IMR-90 (cell line): ENCODE data around the gene PLD1. TPM values are rescaled to one million over a fixed set of nuclear protein-coding genes. Genes with fewer than 3 reads are reported as not detected.

Experiments
- ATAC-seq: fragments of 200-7000 bp; cut with Tn5 transposase; 2 replicates; pipeline ENCODE4 v1.9.1; 2020; ENCODE audit warnings: low read depth, mild to moderate bottlenecking, moderate library complexity
- BruUV-seq: library from RNA; stranded (reverse); fragments of 400-500 nt; replicated peaks from 2 replicates; lab custom pipeline; 2021; lab: Mats Ljungman, UMichigan
- CTCF ChIA-PET: fragments of 300-600 bp; formaldehyde crosslinking; extraction: SDS; loops from one replicate; lab custom pipeline; 2021; ENCODE audit warnings: antibody characterized with exemption; lab: Yijun Ruan, JAX
- POLR2A ChIA-PET: fragments of 300-600 bp; sonication (Branson Sonifier 250); formaldehyde crosslinking; loops from one replicate; lab custom pipeline; 2022; ENCODE audit warnings: antibody characterized with exemption; ENCODE audit not compliant: unreplicated experiment; lab: Charles Lee
- DNase-seq: peaks from one replicate; pipeline ENCODE4 v3.0.0; 2013
- H2AFZ ChIP-seq: replicated peaks from 2 replicates; pipeline ENCODE3; 2013; ENCODE audit warnings: low read length, mild to moderate bottlenecking; ENCODE audit not compliant: poor library complexity
- H2AK5ac ChIP-seq: 2 replicates; pipeline ENCODE4 v1.6.1; 2013; ENCODE audit warnings: low read depth, low read length, inconsistent platforms
- H2AK9ac ChIP-seq: replicated peaks from 2 replicates; pipeline ENCODE3; 2013; ENCODE audit warnings: mild to moderate bottlenecking, low read depth, low read length, moderate library complexity; ENCODE audit not compliant: poor library complexity
- H2BK120ac ChIP-seq: 2 replicates; pipeline ENCODE4 v1.6.1; 2013; ENCODE audit warnings: low read depth, low read length, inconsistent platforms
- H2BK15ac ChIP-seq: 3 replicates; pipeline ENCODE4 v1.6.1; 2013; ENCODE audit warnings: low read depth, low read length, inconsistent platforms
- H2BK20ac ChIP-seq: 2 replicates; pipeline ENCODE4 v1.6.1; 2013; ENCODE audit warnings: low read depth, mild to moderate bottlenecking, inconsistent platforms, low read length, moderate library complexity
- H2BK5ac ChIP-seq: 2 replicates; pipeline ENCODE4 v1.6.1; 2013; ENCODE audit warnings: mild to moderate bottlenecking, low read depth, low read length, inconsistent platforms; ENCODE audit not compliant: poor library complexity, severe bottlenecking
- H3K14ac ChIP-seq: replicated peaks from 2 replicates; pipeline ENCODE4 v1.6.1; 2013; ENCODE audit warnings: low read depth, low read length, inconsistent platforms
- H3K18ac ChIP-seq: 2 replicates; pipeline ENCODE4 v1.6.1; 2013; ENCODE audit warnings: low read depth, low read length, control low read depth
- H3K23ac ChIP-seq: 2 replicates; pipeline ENCODE4 v1.6.1; 2013; ENCODE audit warnings: low read depth, low read length, inconsistent platforms
- H3K27ac ChIP-seq: 2 replicates; pipeline ENCODE4 v1.5.1; 2013; ENCODE audit warnings: mild to moderate bottlenecking, control low read depth, low read length; ENCODE audit not compliant: insufficient read depth
- H3K27me3 ChIP-seq: 2 replicates; pipeline ENCODE4 v1.6.1; 2013; ENCODE audit warnings: low read length; ENCODE audit not compliant: control insufficient read depth, insufficient read depth
- H3K36me3 ChIP-seq: 2 replicates; pipeline ENCODE4 v1.6.1; 2013; ENCODE audit warnings: low read length, mixed read lengths; ENCODE audit not compliant: control insufficient read depth, insufficient read depth
- H3K4ac ChIP-seq: 2 replicates; pipeline ENCODE4 v1.6.1; 2013; ENCODE audit warnings: low read depth, low read length, inconsistent platforms
- H3K4me1 ChIP-seq: 2 replicates; pipeline ENCODE4 v1.6.1; 2013; ENCODE audit warnings: low read length, mixed read lengths; ENCODE audit not compliant: control insufficient read depth, insufficient read depth
- H3K4me2 ChIP-seq: 2 replicates; pipeline ENCODE4 v1.6.1; 2013; ENCODE audit warnings: low read depth, mild to moderate bottlenecking, control low read depth, low read length, moderate library complexity
- H3K4me3 ChIP-seq: 2 replicates; pipeline ENCODE4 v1.5.1; 2013; ENCODE audit warnings: low read depth, mild to moderate bottlenecking, control low read depth, low read length, moderate library complexity; ENCODE audit not compliant: insufficient read depth
- H3K56ac ChIP-seq: 2 replicates; pipeline ENCODE4 v1.6.1; 2013; ENCODE audit warnings: low read length, inconsistent platforms; ENCODE audit not compliant: insufficient read depth; ENCODE audit errors: extremely low read depth
- H3K79me1 ChIP-seq, 2 experiments: 2 replicates each; pipeline ENCODE4 v1.6.1; 2013; ENCODE audit warnings: low read length in 2 of 2, inconsistent platforms in 1 of 2, low read depth in 1 of 2
- H3K9ac ChIP-seq: 2 replicates; pipeline ENCODE4 v1.6.1; 2013; ENCODE audit warnings: low read depth, low read length, control low read depth
- H3K9me1 ChIP-seq: 2 replicates; pipeline ENCODE4 v1.6.1; 2013; ENCODE audit warnings: low read length, inconsistent platforms; ENCODE audit not compliant: insufficient read depth
- H3K9me3 ChIP-seq: 2 replicates; pipeline ENCODE4 v1.6.1; 2013; ENCODE audit warnings: low read length; ENCODE audit not compliant: control insufficient read depth, insufficient read depth
- H4K20me1 ChIP-seq: 2 replicates; pipeline ENCODE4 v1.6.1; 2013; ENCODE audit warnings: low read length, inconsistent platforms; ENCODE audit not compliant: insufficient read depth
- H4K5ac ChIP-seq: 2 replicates; pipeline ENCODE4 v1.6.1; 2013; ENCODE audit warnings: mild to moderate bottlenecking, low read depth, low read length, control low read depth
- H4K8ac ChIP-seq, 2 experiments: 2 replicates each; pipeline ENCODE4 v1.6.1; 2013; ENCODE audit warnings: low read depth in 2 of 2, low read length in 2 of 2, control low read depth in 1 of 2, inconsistent platforms in 1 of 2
- H4K91ac ChIP-seq: 2 replicates; pipeline ENCODE4 v1.6.1; 2013; ENCODE audit warnings: low read depth, low read length, inconsistent platforms; ENCODE audit not compliant: insufficient read depth
- BHLHE40 ChIP-seq: fragments of 150-350 bp; IDR thresholded peaks from 2 replicates; pipeline ENCODE4 v1.6.1; 2016; ENCODE audit warnings: mild to moderate bottlenecking, low read depth, low read length
- FOS ChIP-seq: fragments of 150-350 bp; IDR thresholded peaks from 2 replicates; pipeline ENCODE4 v1.6.1; 2016; ENCODE audit warnings: low read depth, low read length
- RFX5 ChIP-seq: IDR thresholded peaks from 2 replicates; pipeline ENCODE4 v1.8.0; 2012; ENCODE audit warnings: low read depth, mild to moderate bottlenecking, low read length, moderate library complexity
- SMC3 ChIP-seq: fragments of 150-350 bp; IDR thresholded peaks from 2 replicates; pipeline ENCODE4 v1.6.1; 2016; ENCODE audit warnings: low read depth, mild to moderate bottlenecking, antibody characterized with exemption, low read length, moderate library complexity
- WGBS, 2 experiments: methylation state at CpG; one replicate each; pipeline versions ENCODE4 v1.1.5 to v1.1.7; 2013; ENCODE audit warnings: missing lambda C conversion rate in 2 of 2; ENCODE audit not compliant: insufficient read length in 1 of 2; ENCODE audit errors: extremely low coverage in 2 of 2; 5-methylcytosine and 5-hydroxymethylcytosine counted together
- dilution Hi-C: fragments of 300-500 bp; cut with HindIII; formaldehyde crosslinking; loops from one replicate; pipeline ENCODE4 v1.14.3; 2018; ENCODE audit warnings: low sequenced_read_pairs; ENCODE audit not compliant: unreplicated experiment
- in situ Hi-C: fragments of 300-500 bp; cut with MboI; formaldehyde crosslinking; loops from 3 replicates; pipeline ENCODE4 v1.14.3; 2019; ENCODE audit warnings: low sequenced_read_pairs, inconsistent platforms, mixed read lengths
- intact Hi-C: fragments of 100-400 bp; cut with micrococcal nuclease; formaldehyde crosslinking; loops from 2 replicates; pipeline ENCODE4 v1.10.0; 2022
- polyA plus RNA-seq, 3 experiments: library from polyadenylated mRNA; depleted of rRNA; stranded (reverse); fragments of >200 nt; gene quantifications; 2 replicates each; pipeline ENCODE4 v1.2.3, GENCODE V29; 2012; ENCODE audit warnings: low replicate concordance in 1 of 3
- total RNA-seq: library from RNA; depleted of rRNA; stranded (reverse); fragments of >200 nt; gene quantifications from 2 replicates; pipeline ENCODE4 v1.2.3, GENCODE V29; 2012

The PLD1 gene
- total and polyA plus RNA-seq, 2 of the 4 experiments (the other 2 are of a cell fraction): 3.3 to 9.7 TPM

- BruUV-seq: no TSS peak
- Histone ChIP-seq H2BK5ac (no peak overlapping the region), H3K4me3 (no peak overlapping the region), H3K18ac (no peak overlapping the region), H2AFZ (no peak overlapping the region), H4K8ac (no peak overlapping the region), H3K27ac (no peak overlapping the region), H4K91ac (no peak overlapping the region), H3K9ac (no peak overlapping the region), H3K4ac (no peak overlapping the region), H3K14ac (no peak overlapping the region), H2BK120ac (no peak overlapping the region), H4K20me1 (no peaks in the 10 kb centered on the region), H3K4me2 (no peak overlapping the region), H2AK5ac (no peak overlapping the region), H3K56ac (no peak overlapping the region), H3K79me1 (no peaks in the 10 kb centered on the region), H3K27me3 (no peaks in the 10 kb centered on the region), H3K4me1 (no peaks in the 10 kb centered on the region), H3K36me3 (peaks cover 8% of the 10 kb centered on the region), H2BK20ac (no peak overlapping the region), H3K23ac (no peak overlapping the region), H2BK15ac (no peak overlapping the region), H3K9me3 (no peaks in the 10 kb centered on the region), H3K9me1 (no peaks in the 10 kb centered on the region), H2AK9ac (no peak overlapping the region), H4K5ac (no peak overlapping the region)
- POLR2A ChIA-PET: no interaction called here
- dilution Hi-C loops: no loop called here
- intact Hi-C loops: no loop called here
- CTCF ChIA-PET: interaction anchor here (0.7 kb wide), 1 partner anchor 8 kb away, joined by 5 read pairs; no protein-coding TSS in a partner anchor
- 88% methylated on average over 1 of the region's 6 CpGs; no CpG with 5 or more reads in 1 of the 2 experiments for WGBS, 2 experiments
- ATAC-seq: peak; percentile 29; the same call in 1 of the 2 replicates
- peak; percentile 33 for DNase-seq
- TF ChIP-seq RFX5 (no peak), FOS (no peak), BHLHE40 (no peak), SMC3 (no peak)
- in situ Hi-C loops: no loop called here
These were observed 204.0 kb downstream of the PLD1 start for GRCh38 chr3:171606151-171606751.
